GM23248 (cell line): ENCODE measurements around the gene SPEM1. TPM values are rescaled to one million over a fixed set of nuclear protein-coding genes. Genes with fewer than 3 reads are reported as not detected.

Source experiments
- DNase-seq: peaks from one replicate; pipeline ENCODE4 v3.0.0-alpha.2; 2015
- H2AFZ ChIP-seq: fragments of 200-600 bp; sonication (generic); 2 replicates; pipeline ENCODE4 v1.6.1; 2016; ENCODE audit warnings: antibody characterized with exemption
- H3F3A ChIP-seq: fragments of 200-600 bp; sonication (generic); 2 replicates; pipeline ENCODE4 v1.6.1; 2016; ENCODE audit warnings: mild to moderate bottlenecking, antibody characterized with exemption, mixed run types; ENCODE audit not compliant: insufficient read depth
- H3K27ac ChIP-seq: fragments of 200-600 bp; sonication (generic); 2 replicates; pipeline ENCODE4 v1.5.1; 2016; ENCODE audit warnings: mild to moderate bottlenecking
- H3K27me3 ChIP-seq: fragments of 200-600 bp; sonication (generic); replicated peaks from 2 replicates; pipeline ENCODE4 v1.6.1; 2016; ENCODE audit warnings: mild to moderate bottlenecking; ENCODE audit not compliant: insufficient read depth
- H3K36me3 ChIP-seq: fragments of 200-600 bp; sonication (generic); 2 replicates; pipeline ENCODE4 v1.6.1; 2016; ENCODE audit warnings: low read depth, mild to moderate bottlenecking
- H3K4me1 ChIP-seq: fragments of 200-600 bp; sonication (generic); 2 replicates; pipeline ENCODE4 v1.6.1; 2016; ENCODE audit warnings: mild to moderate bottlenecking; ENCODE audit not compliant: insufficient read depth
- H3K4me2 ChIP-seq: fragments of 200-600 bp; sonication (generic); one replicate; pipeline ENCODE4 v1.6.1; 2016; ENCODE audit warnings: mild to moderate bottlenecking; ENCODE audit not compliant: unreplicated experiment
- H3K4me3 ChIP-seq: fragments of 200-600 bp; sonication (generic); 2 replicates; pipeline ENCODE4 v1.5.1; 2016; ENCODE audit warnings: mild to moderate bottlenecking
- H3K79me2 ChIP-seq: fragments of 200-600 bp; sonication (generic); 2 replicates; pipeline ENCODE4 v1.6.1; 2016; ENCODE audit warnings: mild to moderate bottlenecking; ENCODE audit not compliant: insufficient read depth
- H3K9ac ChIP-seq: fragments of 200-600 bp; sonication (generic); 2 replicates; pipeline ENCODE4 v1.6.1; 2016; ENCODE audit warnings: mild to moderate bottlenecking
- H3K9me2 ChIP-seq: fragments of 200-600 bp; sonication (generic); 2 replicates; pipeline ENCODE4 v1.6.1; 2016; ENCODE audit warnings: mixed run types, mild to moderate bottlenecking, moderate library complexity; ENCODE audit not compliant: insufficient read depth
- H3K9me3 ChIP-seq: fragments of 200-600 bp; sonication (generic); one replicate; pipeline ENCODE4 v1.6.1; 2017; ENCODE audit warnings: low read depth
- H4K20me1 ChIP-seq: fragments of 200-600 bp; sonication (generic); 2 replicates; pipeline ENCODE4 v1.6.0; 2016; ENCODE audit not compliant: insufficient read depth
- EZH2 ChIP-seq: fragments of 200-600 bp; sonication (generic); IDR thresholded peaks from 2 replicates; pipeline ENCODE4 v1.6.1; 2018; ENCODE audit warnings: antibody characterized with exemption, mild to moderate bottlenecking; ENCODE audit not compliant: insufficient read depth, poor library complexity, severe bottlenecking
- EZH2phosphoT487 ChIP-seq: fragments of 200-600 bp; sonication (generic); IDR thresholded peaks from 2 replicates; pipeline ENCODE4 v1.6.1; 2018; ENCODE audit warnings: antibody characterized with exemption, moderate library complexity, mild to moderate bottlenecking, low read depth; ENCODE audit not compliant: insufficient read depth
- WGBS, 2 experiments: methylation state at CpG; one replicate each; pipeline ENCODE4 v1.1.6; 2015 to 2017; ENCODE audit warnings: low lambda C conversion rate in 2 of 2, low coverage in 1 of 2; ENCODE audit errors: missing lambda C conversion rate in 2 of 2; 5-methylcytosine and 5-hydroxymethylcytosine counted together
- in situ Hi-C: fragments of 300-500 bp; cut with MboI; formaldehyde crosslinking; loops from 2 replicates; pipeline ENCODE4 v1.15.0; 2020
- polyA plus RNA-seq: library from polyadenylated mRNA; unstranded; fragments of >200 nt; fragmentation: Nextera tagmentation; extraction: Ambion mirVana; gene quantifications from 2 replicates; pipeline ENCODE4 v1.2.1, GENCODE V29; 2016
- total RNA-seq: library from RNA; depleted of rRNA; stranded (reverse); fragments of >200 nt; shearing (Covaris generic); gene quantifications from 2 replicates; pipeline ENCODE4 v1.2.3, GENCODE V29; 2014

SPEM1 gene
- total and polyA plus RNA-seq, 2 experiments from 2014 or later, result not detected

- WGBS, 2 experiments, result 66 to 88% methylated on average over 7 of the region's 7 CpGs
- no peaks in the 10 kb centered on the region for H3K79me2 ChIP-seq
- H3K9ac ChIP-seq, result no peak overlapping the region
- no peaks in the 10 kb centered on the region for H3K27me3 ChIP-seq
- no peak overlapping the region for H2AFZ ChIP-seq
- no peak for DNase-seq
- no peaks in the 10 kb centered on the region; the same call in 1 of the 2 replicates for H3K4me1 ChIP-seq
- no peak overlapping the region for H3K4me3 ChIP-seq
- in situ Hi-C loops, result no loop called here
- no peaks in the 10 kb centered on the region for H3K9me3 ChIP-seq
- H3K9me2 ChIP-seq, result no peaks in the 10 kb centered on the region
- H3F3A ChIP-seq, result peaks cover 8% of the 10 kb centered on the region; the same call in 1 of the 2 replicates
- H3K4me2 ChIP-seq, result no peak overlapping the region
- no peaks in the 10 kb centered on the region for H3K36me3 ChIP-seq
- TF ChIP-seq EZH2phosphoT487 (no peak), EZH2 (no peak)
- no peaks in the 10 kb centered on the region for H4K20me1 ChIP-seq
- H3K27ac ChIP-seq, result no peak overlapping the region
Measured at GRCh38 chr17:7427549-7427948, 7.4 kb downstream of the SPEM1 start.

GRCh38 chr17:7428557-7428956 is 8.4 kb downstream of the SPEM1 start, which contains the start of gene SPEM3:
SPEM3 (plus strand) TSS chr17:7428857; CDS start chr17:7428903, 46 bp downstream.
- Histone ChIP-seq H3K36me3 (no peaks in the 10 kb centered on the region), H3K9me2 (no peaks in the 10 kb centered on the region), H3K4me3 (no peak within 1 kb of the TSS), H3K9ac (no peak within 1 kb of the TSS), H3K4me2 (no peak within 1 kb of the TSS), H3K4me1 (no peaks in the 10 kb centered on the region; the same call in 1 of the 2 replicates), H3F3A (peaks cover 8% of the 10 kb centered on the region; the same call in 1 of the 2 replicates), H3K79me2 (no peaks in the 10 kb centered on the region), H3K27ac (no peak within 1 kb of the TSS), H3K27me3 (no peaks in the 10 kb centered on the region), H3K9me3 (no peaks in the 10 kb centered on the region), H4K20me1 (no peaks in the 10 kb centered on the region), H2AFZ (no peak within 1 kb of the TSS)
- peak; percentile 15 for DNase-seq
- no peak for TF ChIP-seq EZH2
- no peak for TF ChIP-seq EZH2phosphoT487
- in situ Hi-C loops, result no loop called here
- 51 to 72% methylated on average over 5 of the region's 5 CpGs for WGBS, 2 experiments

- no peak overlapping the region for H3K4me2 ChIP-seq
- no peaks in the 10 kb centered on the region for H3K27me3 ChIP-seq
- WGBS, 2 experiments, result 62 to 79% methylated on average over 6 to 9 of the region's 10 CpGs
- DNase-seq, result no peak
- no peak overlapping the region for H3K9ac ChIP-seq
- no peaks in the 10 kb centered on the region for H4K20me1 ChIP-seq
- no peak for TF ChIP-seq EZH2phosphoT487
- TF ChIP-seq EZH2, result no peak
- no peaks in the 10 kb centered on the region for H3K9me3 ChIP-seq
- H3F3A ChIP-seq, result peaks cover 8% of the 10 kb centered on the region; the same call in 1 of the 2 replicates
- H3K79me2 ChIP-seq, result no peaks in the 10 kb centered on the region
- no peaks in the 10 kb centered on the region; the same call in 1 of the 2 replicates for H3K4me1 ChIP-seq
- no peaks in the 10 kb centered on the region for H3K36me3 ChIP-seq
- H2AFZ ChIP-seq, result no peak overlapping the region
- H3K4me3 ChIP-seq, result no peak overlapping the region
- H3K9me2 ChIP-seq, result no peaks in the 10 kb centered on the region
- in situ Hi-C loops, result no loop called here
- no peak overlapping the region for H3K27ac ChIP-seq
Measured at GRCh38 chr17:7429722-7430121, 9.6 kb downstream of the SPEM1 start.

GRCh38 chr17:7431231-7431630 is 11.1 kb downstream of the SPEM1 start:
- H3K9me3 ChIP-seq, result no peaks in the 10 kb centered on the region
- TF ChIP-seq EZH2phosphoT487 (no peak), EZH2 (no peak)
- no peaks in the 10 kb centered on the region for H4K20me1 ChIP-seq
- no peak overlapping the region for H3K9ac ChIP-seq
- peak; percentile 46 for DNase-seq
- no peak overlapping the region for H3K4me3 ChIP-seq
- H3K27ac ChIP-seq, result peak overlapping the region; percentile 19; the same call in 1 of the 2 replicates
- no peaks in the 10 kb centered on the region for H3K36me3 ChIP-seq
- H3K9me2 ChIP-seq, result no peaks in the 10 kb centered on the region
- H3F3A ChIP-seq, result peaks cover 8% of the 10 kb centered on the region; the same call in 1 of the 2 replicates
- no peak overlapping the region for H2AFZ ChIP-seq
- H3K79me2 ChIP-seq, result no peaks in the 10 kb centered on the region
- whole genome bisulfite sequencing, 2 experiments, result 52 to 60% methylated on average over 1 of the region's 1 CpG
- no peaks in the 10 kb centered on the region for H3K27me3 ChIP-seq
- H3K4me2 ChIP-seq, result no peak overlapping the region
- in situ Hi-C loops, result no loop called here
- H3K4me1 ChIP-seq, result no peaks in the 10 kb centered on the region; the same call in 1 of the 2 replicates
